ENCODE data around the gene SOX9. TPM values are rescaled to one million over a fixed set of nuclear protein-coding genes. Genes with fewer than 3 reads are reported as not detected.

SOX9 gene
- total and polyA plus RNA-seq, 2 of the 8 experiments (the other 6 are each of a cell fraction or from before 2014, with no cell fraction given), result 1.9 to 4.9 TPM

DNA sequence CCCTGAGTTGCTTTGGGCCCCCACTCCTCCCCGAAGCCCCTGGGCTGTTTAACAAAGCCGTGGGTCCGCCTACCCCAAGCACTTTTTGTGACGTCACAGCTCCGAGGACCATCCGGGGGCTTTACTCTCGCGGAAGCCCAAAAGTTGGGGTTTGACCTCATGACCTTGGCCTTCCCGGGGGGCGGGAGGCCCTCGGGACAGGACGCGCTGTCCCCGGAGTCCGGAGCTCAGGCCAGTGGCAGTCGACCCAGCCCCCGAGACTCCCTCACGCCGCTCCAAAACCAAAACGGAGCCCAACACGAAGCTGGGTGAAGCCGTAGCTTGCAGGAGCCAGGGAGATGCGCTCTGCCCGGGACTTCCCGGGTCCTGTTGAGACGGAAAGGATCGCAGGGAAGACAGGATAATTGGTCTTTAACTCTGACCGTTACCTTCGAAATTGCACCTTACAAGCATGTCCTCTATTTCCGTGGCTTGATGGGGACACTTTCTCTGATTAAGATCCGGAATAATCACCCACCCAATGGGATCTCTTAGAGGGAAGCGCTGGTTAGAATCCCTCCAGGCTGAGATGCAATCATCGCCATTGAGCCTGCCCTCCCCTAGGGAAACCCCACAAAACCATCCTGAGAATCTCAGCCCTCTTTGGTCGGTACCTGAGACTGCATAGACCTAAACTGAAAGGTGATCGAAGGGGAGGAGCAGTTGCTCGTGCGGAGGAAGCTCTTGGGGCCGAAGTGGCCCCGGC is 4.9 kb upstream of the SOX9 start (continued):
- TF ChIP-seq BRCA1 (IDR thresholded peaks at IDR 0.05; ENCODE audit: low read depth, low read length) (no peak), SAP30 (IDR thresholded peaks at IDR 0.05; ENCODE audit: insufficient read depth, insufficient replicate concordance, low read length) (no peak), ASH2L (IDR thresholded peaks at IDR 0.05; ENCODE audit: low read length) (peak; percentile 56), HDAC2 (IDR thresholded peaks at IDR 0.05; ENCODE audit: borderline replicate concordance in 1 of 2, low read depth in 2 of 2, low read length in 2 of 2) (0 out of 4 replicates have a peak, but pooled peaks of 1 of the 2 experiments have one; percentile 23)
- TF ChIP-seq, protein P1, sequence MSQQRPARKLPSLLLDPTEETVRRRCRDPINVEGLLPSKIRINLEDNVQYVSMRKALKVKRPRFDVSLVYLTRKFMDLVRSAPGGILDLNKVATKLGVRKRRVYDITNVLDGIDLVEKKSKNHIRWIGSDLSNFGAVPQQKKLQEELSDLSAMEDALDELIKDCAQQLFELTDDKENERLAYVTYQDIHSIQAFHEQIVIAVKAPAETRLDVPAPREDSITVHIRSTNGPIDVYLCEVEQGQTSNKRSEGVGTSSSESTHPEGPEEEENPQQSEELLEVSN (IDR thresholded peaks at IDR 0.05), result peak; percentile 30; the same call in 1 of the 2 replicates
- TF ChIP-seq, protein P2, sequence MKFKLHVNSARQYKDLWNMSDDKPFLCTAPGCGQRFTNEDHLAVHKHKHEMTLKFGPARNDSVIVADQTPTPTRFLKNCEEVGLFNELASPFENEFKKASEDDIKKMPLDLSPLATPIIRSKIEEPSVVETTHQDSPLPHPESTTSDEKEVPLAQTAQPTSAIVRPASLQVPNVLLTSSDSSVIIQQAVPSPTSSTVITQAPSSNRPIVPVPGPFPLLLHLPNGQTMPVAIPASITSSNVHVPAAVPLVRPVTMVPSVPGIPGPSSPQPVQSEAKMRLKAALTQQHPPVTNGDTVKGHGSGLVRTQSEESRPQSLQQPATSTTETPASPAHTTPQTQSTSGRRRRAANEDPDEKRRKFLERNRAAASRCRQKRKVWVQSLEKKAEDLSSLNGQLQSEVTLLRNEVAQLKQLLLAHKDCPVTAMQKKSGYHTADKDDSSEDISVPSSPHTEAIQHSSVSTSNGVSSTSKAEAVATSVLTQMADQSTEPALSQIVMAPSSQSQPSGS (IDR thresholded peaks at IDR 0.05; ENCODE audit: low read length), result no peak
